GM19455 (cell line): Measurements from ENCODE around the gene UBE2L5.
A peak's percentile ranks its signal among the peaks of the same experiment; 100 is the strongest.

Experiments used
- ATAC-seq: cut with Tn5 transposase; IDR thresholded peaks from one replicate; pipeline ENCODE4 v1.9.1; 2021; ENCODE audit not compliant: unreplicated experiment

The UBE2L5 gene

GRCh38 chr13:30422054-30422839, at the start of gene UBE2L5:
UBE2L5 (plus strand) TSS chr13:30422493; CDS start chr13:30427991, 5,498 bp downstream.
- peak; percentile 55 for ATAC-seq

GRCh38 chr13:30373727-30374126, 48.6 kb upstream of the UBE2L5 start:
- no peak for ATAC-seq

- ATAC-seq: no peak
These were observed 46.9 kb upstream of the UBE2L5 start for GRCh38 chr13:30375265-30375835.

GRCh38 chr13:30376426-30377311, 45.6 kb upstream of the UBE2L5 start:
- ATAC-seq: peak; percentile 66

- no peak for ATAC-seq
These were observed 45.0 kb upstream of the UBE2L5 start for GRCh38 chr13:30377312-30377685.

GRCh38 chr13:30378191-30378590, 44.1 kb upstream of the UBE2L5 start:
- no peak for ATAC-seq

- ATAC-seq: no peak
These were observed 41.2 kb upstream of the UBE2L5 start for GRCh38 chr13:30381049-30381448.

GRCh38 chr13:30382836-30383525, 39.3 kb upstream of the UBE2L5 start:
- no peak for ATAC-seq

- no peak for ATAC-seq
These were observed 33.6 kb upstream of the UBE2L5 start for GRCh38 chr13:30388406-30389283.

GRCh38 chr13:30391956-30392680, 30.2 kb upstream of the UBE2L5 start:
- ATAC-seq: no peak

GRCh38 chr13:30392681-30393045, 29.6 kb upstream of the UBE2L5 start:
- no peak for ATAC-seq

- ATAC-seq: no peak
These were observed 27.5 kb upstream of the UBE2L5 start for GRCh38 chr13:30394751-30395191.

GRCh38 chr13:30395192-30396158, 26.8 kb upstream of the UBE2L5 start:
- ATAC-seq: no peak

GRCh38 chr13:30396434-30397075, 25.7 kb upstream of the UBE2L5 start:
- no peak for ATAC-seq

- ATAC-seq: no peak
These were observed 23.7 kb upstream of the UBE2L5 start for GRCh38 chr13:30398601-30399072.

GRCh38 chr13:30400376-30400775, 21.9 kb upstream of the UBE2L5 start:
- ATAC-seq: no peak

GRCh38 chr13:30401347-30401746, 20.9 kb upstream of the UBE2L5 start:
- no peak for ATAC-seq

- no peak for ATAC-seq
These were observed 18.8 kb upstream of the UBE2L5 start for GRCh38 chr13:30403456-30403855.
